CD4-positive, alpha-beta T cell treated with Interleukin-6 at 100 ng/mL for 8 hours (primary cell): Measurements from ENCODE around the gene GSG1L.

ENCODE experiments used
- DNase-seq: peaks from one replicate; pipeline ENCODE4 v3.0.0-alpha.2; 2020; ENCODE audit warnings: mixed read lengths, low spot score

Gene GSG1L

GRCh38 chr16:28091656-28092055 is 28.1 kb upstream of the GSG1L start:
- DNase-seq = no peak

- DNase-seq = no peak
Observed at GRCh38 chr16:28090646-28091377, 27.3 kb upstream of the GSG1L start.

DNA sequence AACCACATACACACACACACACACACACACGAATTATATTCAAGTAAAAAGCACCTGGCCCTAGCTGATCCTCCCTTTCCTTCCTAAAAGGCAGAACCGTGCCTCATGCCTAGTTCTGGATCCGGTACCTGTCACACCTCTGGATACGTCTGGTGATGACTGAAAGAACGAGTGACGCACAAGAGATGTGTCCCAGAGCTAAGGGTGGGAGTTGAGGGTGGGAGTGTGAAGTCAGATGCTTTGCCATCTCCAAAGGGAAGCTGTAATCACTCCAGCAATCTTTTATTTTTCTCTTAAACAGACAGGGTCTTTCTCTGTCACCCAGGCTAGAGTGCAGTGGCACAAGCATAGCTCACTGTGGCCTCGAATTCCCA is 26.5 kb upstream of the GSG1L start:
- DNase-seq = no peak

DNA sequence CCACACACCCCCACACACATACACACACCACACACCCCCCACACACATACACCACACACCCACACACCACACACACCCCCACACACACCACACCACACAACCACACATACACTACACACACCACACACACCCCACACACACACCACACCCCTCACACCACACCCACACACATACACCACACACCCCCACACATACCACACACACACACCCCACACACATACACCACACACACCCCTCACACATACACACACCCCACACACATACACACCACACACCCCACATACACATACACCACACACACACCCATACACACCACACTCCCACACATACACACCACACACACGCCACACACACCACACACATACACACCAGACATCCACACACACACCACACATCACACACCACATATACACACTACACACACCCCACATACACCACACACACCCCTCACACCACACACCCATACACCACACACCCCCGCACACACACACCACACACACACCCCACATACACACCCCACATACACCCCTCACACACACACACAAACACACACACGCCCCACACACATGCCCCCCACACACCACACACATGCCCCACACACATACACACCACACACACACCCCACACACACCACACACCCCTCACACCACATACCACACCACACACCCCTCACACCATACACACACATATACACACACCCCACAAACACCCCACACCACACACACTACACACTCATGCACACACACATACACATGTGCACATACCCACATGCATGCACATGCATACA is 25.9 kb upstream of the GSG1L start:
- DNase-seq = no peak

GRCh38 chr16:28087675-28088300 is 24.3 kb upstream of the GSG1L start:
- DNase-seq = no peak

DNA sequence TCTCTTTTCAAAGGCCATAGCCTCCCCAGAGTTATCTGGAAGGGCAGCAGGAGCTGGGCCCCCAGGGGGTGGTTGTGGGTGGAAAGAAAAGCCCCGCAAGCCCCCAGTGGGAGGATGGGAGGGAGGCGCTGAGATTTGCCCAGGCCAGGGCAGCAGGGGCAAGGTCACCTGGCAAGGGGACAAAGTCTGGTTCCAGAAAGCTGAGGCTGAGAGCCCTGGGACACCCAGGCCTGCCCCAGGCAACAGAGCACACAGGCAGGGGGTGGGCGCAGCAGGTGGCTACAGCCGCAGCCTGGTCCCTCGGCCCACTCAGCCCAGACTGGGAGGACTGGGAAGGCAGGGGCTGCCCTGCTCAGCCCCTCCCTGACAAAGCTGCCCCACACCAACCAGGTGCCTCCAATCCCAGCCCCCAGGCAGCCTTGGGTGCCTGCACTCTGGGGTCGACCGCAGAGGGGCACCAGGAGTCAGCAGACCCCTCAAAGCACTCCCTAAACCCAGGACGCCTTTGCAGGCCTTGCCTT is 23.7 kb upstream of the GSG1L start:
- DNase-seq = no peak

GRCh38 chr16:28086186-28087139 is 22.9 kb upstream of the GSG1L start:
- DNase-seq = no peak

- no peak for DNase-seq
Observed at GRCh38 chr16:28085389-28086171, 22.1 kb upstream of the GSG1L start.

DNA sequence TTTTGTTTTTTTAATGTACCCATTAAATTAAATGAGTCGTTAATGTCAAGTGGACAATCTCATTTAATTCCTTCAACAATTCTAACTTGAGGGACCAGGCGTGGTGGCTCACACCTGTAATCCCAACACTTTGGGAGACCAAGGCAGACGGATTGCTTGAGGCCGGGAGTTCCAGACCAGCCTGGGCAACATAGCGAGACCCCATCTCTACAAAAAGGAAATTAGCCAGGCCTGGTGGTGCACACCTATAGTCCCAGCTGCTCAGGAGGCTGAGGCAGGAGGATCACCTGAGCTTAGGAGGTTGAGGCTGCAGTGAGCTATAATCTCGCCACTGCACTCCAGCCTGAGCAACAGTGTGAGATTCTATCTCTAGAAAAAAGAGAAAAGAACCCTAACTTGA is 20.7 kb upstream of the GSG1L start:
- no peak for DNase-seq

- DNase-seq = no peak
Observed at GRCh38 chr16:28082624-28083023, 19.1 kb upstream of the GSG1L start.

GRCh38 chr16:28081391-28081968 is 18.0 kb upstream of the GSG1L start:
- no peak for DNase-seq

- DNase-seq = no peak
Observed at GRCh38 chr16:28078261-28078660, 14.7 kb upstream of the GSG1L start.

DNA sequence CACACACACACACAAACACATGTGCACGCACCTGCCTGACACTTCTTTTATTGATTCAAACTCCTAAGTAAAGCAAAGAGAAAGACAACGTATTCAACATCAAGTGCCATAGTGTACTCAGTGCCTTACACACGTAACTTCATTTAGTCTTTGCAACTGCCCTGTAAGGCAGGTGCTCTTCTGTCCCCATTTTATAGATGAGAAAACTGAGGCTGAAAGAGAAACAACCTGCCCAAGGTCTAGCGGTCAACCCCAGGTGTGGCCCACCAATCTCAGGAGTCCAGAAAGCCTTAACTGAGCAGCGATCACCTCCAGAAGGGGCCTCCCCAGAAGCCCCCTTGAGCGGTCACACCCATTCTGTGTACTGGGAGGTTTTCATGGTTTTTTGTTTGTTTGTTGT is 10.3 kb upstream of the GSG1L start:
- no peak for DNase-seq

DNA sequence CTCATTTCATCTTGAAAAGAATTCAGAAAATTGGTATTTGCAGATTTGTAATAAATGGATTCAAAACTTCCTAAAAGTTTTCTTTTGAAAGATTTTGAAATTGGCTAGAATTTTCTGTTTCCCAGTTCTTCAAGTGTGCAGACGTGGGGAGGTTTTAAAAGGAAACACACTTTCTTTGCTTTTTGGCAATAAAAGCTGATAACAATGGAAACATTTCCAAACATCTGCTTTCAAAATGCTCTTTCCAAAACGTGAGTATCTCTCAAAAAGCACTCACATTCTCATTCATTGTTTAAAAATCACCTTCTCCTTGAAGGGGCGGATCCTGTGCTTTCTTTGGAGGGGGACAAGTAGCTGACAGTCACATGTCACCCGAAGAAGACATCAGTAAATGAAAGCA is 8.6 kb upstream of the GSG1L start:
- no peak for DNase-seq

DNA sequence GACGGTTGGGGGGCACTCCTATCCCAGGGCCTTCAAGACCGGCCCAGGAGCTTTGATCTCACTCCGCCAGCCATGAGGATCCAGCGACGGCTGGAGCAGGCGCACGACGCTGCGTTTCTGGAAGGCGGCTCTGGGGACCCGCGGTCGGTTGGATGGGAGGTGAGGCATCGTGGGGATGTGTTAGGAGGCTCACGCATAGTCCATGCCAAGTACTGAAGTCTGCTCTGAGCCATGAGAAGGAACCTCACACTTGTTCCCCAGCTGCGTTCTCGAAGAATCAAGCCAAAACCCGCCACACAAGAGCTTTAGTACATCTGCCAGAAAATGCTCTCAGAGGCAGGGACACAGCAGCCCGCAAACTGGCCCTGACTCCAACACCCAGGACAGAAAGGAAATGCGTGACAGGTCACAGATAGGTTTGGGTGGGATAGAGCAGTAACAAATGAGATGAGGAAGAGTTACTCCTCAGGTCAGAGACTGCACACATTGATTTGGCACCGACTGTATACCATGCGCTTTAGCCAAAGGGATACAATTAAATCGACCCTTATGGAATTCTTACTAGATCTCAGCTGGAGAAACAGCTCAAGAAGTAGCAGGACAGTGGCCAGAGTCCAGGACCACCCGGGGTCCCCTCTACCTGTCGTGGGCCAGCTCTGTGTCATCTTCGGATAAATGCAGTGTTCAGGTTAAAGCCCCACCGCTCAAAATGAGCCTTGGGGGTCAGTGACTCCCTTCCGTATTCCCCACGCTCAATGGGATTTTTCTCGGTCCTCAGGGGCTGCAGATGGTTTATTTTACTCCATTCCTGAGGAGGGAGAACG is 6.7 kb upstream of the GSG1L start:
- no peak for DNase-seq

GRCh38 chr16:28068976-28069375 is 5.5 kb upstream of the GSG1L start:
- DNase-seq = no peak

GRCh38 chr16:28067604-28068379 is 4.3 kb upstream of the GSG1L start:
- DNase-seq = no peak

GRCh38 chr16:28064706-28065249 is 1.3 kb upstream of the GSG1L start:
- DNase-seq = no peak

DNA sequence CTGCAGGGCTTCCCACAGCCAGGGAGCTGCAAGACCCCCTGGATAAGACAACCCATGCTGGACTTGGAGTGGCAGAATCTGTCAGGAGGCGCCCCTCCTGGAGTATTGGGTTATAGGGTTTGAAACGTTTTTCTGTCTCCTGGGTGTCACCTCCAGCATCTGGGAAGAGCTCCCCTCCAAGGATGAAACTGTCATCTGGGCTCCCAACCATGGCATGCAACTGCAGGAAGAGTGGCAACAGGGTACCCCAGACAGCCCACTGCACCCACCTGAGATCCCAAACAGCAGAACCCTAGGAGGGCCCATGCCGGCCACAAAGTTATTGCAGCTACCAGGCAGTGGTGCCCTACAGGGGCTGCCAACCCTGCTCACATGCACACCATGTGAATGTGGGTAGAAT is 636 bp upstream of the GSG1L start:
- no peak for DNase-seq
